Keratinocyte (primary cell): ENCODE data around the gene MMP11. TPM values are rescaled to one million over a fixed set of nuclear protein-coding genes. Genes with fewer than 3 reads are reported as not detected.

Experiments used
- DNase-seq: peaks from one replicate; pipeline ENCODE4 v3.0.0-alpha.2; 2011; ENCODE audit warnings: low read depth, missing footprints, low spot score
- FAIRE-seq: peaks from 2 replicates; lab custom pipeline; 2011; peaks lifted over from hg19 to GRCh38; lab: Jason Lieb, UNC
- H2AFZ ChIP-seq: 2 replicates; pipeline ENCODE4 v1.6.0; 2012; ENCODE audit warnings: low read length, control low read depth, inconsistent platforms; ENCODE audit not compliant: control insufficient read depth
- H3K27ac ChIP-seq: 2 replicates; pipeline ENCODE4 v1.5.1; 2011; ENCODE audit warnings: low read length; ENCODE audit not compliant: control insufficient read depth, insufficient read depth
- H3K27me3 ChIP-seq: 3 replicates; pipeline ENCODE4 v1.6.0; 2011; ENCODE audit warnings: low read length; ENCODE audit not compliant: control insufficient read depth, insufficient read depth; ENCODE audit errors: extremely low read depth
- H3K36me3 ChIP-seq, 2 experiments: 2 replicates in 1 of 2; 3 replicates in 1 of 2; pipeline ENCODE4 v1.5.1; 2011; ENCODE audit warnings: low read length in 2 of 2, mild to moderate bottlenecking in 1 of 2; ENCODE audit not compliant: control insufficient read depth in 2 of 2, insufficient read depth in 2 of 2; ENCODE audit errors: extremely low read depth in 1 of 2
- H3K4me1 ChIP-seq: 3 replicates; pipeline ENCODE4 v1.5.1; 2011; ENCODE audit warnings: low read length; ENCODE audit not compliant: control insufficient read depth, insufficient read depth; ENCODE audit errors: extremely low read depth
- H3K4me2 ChIP-seq: 3 replicates; pipeline ENCODE4 v1.6.0; 2011; ENCODE audit warnings: low read depth, low read length; ENCODE audit not compliant: control insufficient read depth, insufficient read depth; ENCODE audit errors: extremely low read depth
- H3K4me3 ChIP-seq, 3 experiments: fragments of 200-600 bp in 1 of 3; sonication (generic) in 1 of 3; 2 replicates in 2 of 3; 3 replicates in 1 of 3; pipeline ENCODE4 v1.5.1; 2011 to 2016; ENCODE audit warnings: low read length in 3 of 3, mild to moderate bottlenecking in 3 of 3, control low read depth in 2 of 3, inconsistent platforms in 1 of 3, low read depth in 1 of 3, mixed read lengths in 1 of 3, mixed run types in 1 of 3, moderate library complexity in 1 of 3; ENCODE audit not compliant: control insufficient read depth in 2 of 3, insufficient read depth in 2 of 3; ENCODE audit errors: extremely low read depth in 1 of 3
- H3K79me2 ChIP-seq: 2 replicates; pipeline ENCODE4 v1.6.0; 2012; ENCODE audit warnings: low read length; ENCODE audit not compliant: control insufficient read depth, insufficient read depth
- H3K9ac ChIP-seq: 3 replicates; pipeline ENCODE4 v1.6.0; 2011; ENCODE audit warnings: low read length; ENCODE audit not compliant: control insufficient read depth, insufficient read depth; ENCODE audit errors: extremely low read depth
- H3K9me1 ChIP-seq: 3 replicates; pipeline ENCODE4 v1.6.0; 2011; ENCODE audit warnings: low read length; ENCODE audit not compliant: control insufficient read depth, insufficient read depth; ENCODE audit errors: extremely low read depth
- H3K9me3 ChIP-seq: 2 replicates; pipeline ENCODE4 v1.5.1; 2012; ENCODE audit warnings: low read depth, low read length; ENCODE audit not compliant: control insufficient read depth
- H4K20me1 ChIP-seq: 3 replicates; pipeline ENCODE4 v1.6.0; 2011; ENCODE audit warnings: low read length; ENCODE audit not compliant: control insufficient read depth, insufficient read depth; ENCODE audit errors: extremely low read depth
- EZH2 ChIP-seq: IDR thresholded peaks from one replicate; pipeline ENCODE4 v1.6.1; 2012; ENCODE audit warnings: inconsistent platforms, mild to moderate bottlenecking, low read length, moderate library complexity
- dilution Hi-C: fragments of 300-500 bp; cut with MboI; formaldehyde crosslinking; loops from one replicate; pipeline ENCODE4 v1.7.0; 2020; ENCODE audit warnings: low sequenced_read_pairs; ENCODE audit not compliant: extremely low pct_ligation_motif_present
- polyA plus RNA-seq, 5 experiments: library from polyadenylated mRNA; depleted of rRNA in 3 of 5; stranded (reverse) in 3 of 5; stranded (forward) in 1 of 5; unstranded in 1 of 5; fragments of >200 nt; gene quantifications; 1 replicate in 1 of 5; 2 replicates in 3 of 5; 3 replicates in 1 of 5; pipeline versions ENCODE4 v1.2.1 to v1.2.3, GENCODE V29; 2011 to 2012; ENCODE audit warnings: missing spikeins in 2 of 5, low read depth in 1 of 5, low replicate concordance in 1 of 5
- TF ChIP-seq, protein P1 (sequence below), 3 experiments: IDR thresholded peaks in 1 of 3; conservative IDR thresholded peaks in 1 of 3; optimal IDR thresholded peaks in 1 of 3; 2 replicates in 2 of 3; 3 replicates in 1 of 3; pipeline versions ENCODE3 to v1.5.1; 2011; ENCODE audit warnings: low read length in 3 of 3, mild to moderate bottlenecking in 3 of 3, moderate library complexity in 2 of 3, control low read depth in 1 of 3, inconsistent platforms in 1 of 3; ENCODE audit not compliant: insufficient read depth in 2 of 3; ENCODE audit errors: extremely low read depth in 1 of 3

Gene MMP11
- polyA plus RNA-seq, 1 donor (not counting 4 experiments of a cell fraction or from before 2014, with no cell fraction given): 0.13 TPM

DNA sequence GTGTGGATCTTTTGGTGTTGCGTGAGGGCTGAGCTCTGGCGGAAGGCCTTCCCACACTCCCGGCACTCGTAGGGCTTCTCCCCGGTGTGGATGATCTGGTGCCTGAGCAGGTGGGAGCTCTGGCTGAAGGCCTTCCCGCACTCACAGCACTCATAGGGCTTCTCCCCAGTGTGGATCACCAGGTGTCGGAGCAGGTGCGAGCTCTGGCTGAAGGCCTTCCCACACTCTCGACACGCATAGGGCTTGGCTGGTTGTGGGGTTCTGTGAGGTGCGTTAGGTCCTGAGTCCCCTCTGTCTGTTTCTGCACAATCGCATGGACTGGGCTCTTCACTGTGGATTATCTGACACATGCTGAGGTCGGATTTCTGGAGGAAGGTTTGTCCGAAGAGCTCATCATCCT lies 28.2 kb upstream of the MMP11 start:
- Histone ChIP-seq H3K79me2 (no peaks in the 10 kb centered on the region), H3K9me3 (no peaks in the 10 kb centered on the region), H3K36me3 (peaks cover 11 to 17% of the 10 kb centered on the region in 2 experiments), H4K20me1 (no peaks in the 10 kb centered on the region), H3K4me2 (no peak overlapping the region), H3K9me1 (no peaks in the 10 kb centered on the region), H3K4me3 (no peak overlapping the region), H3K27ac (no peak overlapping the region), H3K4me1 (no peaks in the 10 kb centered on the region), H3K27me3 (no peaks in the 10 kb centered on the region), H3K9ac (no peak overlapping the region), H2AFZ (no peak overlapping the region)
- dilution Hi-C loops: no loop called here
- no peak for FAIRE-seq
- DNase-seq: no peak
- TF ChIP-seq, protein P1, sequence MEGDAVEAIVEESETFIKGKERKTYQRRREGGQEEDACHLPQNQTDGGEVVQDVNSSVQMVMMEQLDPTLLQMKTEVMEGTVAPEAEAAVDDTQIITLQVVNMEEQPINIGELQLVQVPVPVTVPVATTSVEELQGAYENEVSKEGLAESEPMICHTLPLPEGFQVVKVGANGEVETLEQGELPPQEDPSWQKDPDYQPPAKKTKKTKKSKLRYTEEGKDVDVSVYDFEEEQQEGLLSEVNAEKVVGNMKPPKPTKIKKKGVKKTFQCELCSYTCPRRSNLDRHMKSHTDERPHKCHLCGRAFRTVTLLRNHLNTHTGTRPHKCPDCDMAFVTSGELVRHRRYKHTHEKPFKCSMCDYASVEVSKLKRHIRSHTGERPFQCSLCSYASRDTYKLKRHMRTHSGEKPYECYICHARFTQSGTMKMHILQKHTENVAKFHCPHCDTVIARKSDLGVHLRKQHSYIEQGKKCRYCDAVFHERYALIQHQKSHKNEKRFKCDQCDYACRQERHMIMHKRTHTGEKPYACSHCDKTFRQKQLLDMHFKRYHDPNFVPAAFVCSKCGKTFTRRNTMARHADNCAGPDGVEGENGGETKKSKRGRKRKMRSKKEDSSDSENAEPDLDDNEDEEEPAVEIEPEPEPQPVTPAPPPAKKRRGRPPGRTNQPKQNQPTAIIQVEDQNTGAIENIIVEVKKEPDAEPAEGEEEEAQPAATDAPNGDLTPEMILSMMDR (optimal IDR thresholded peaks at IDR 0.05 in 1 of 3, IDR thresholded peaks at IDR 0.05 in 1 of 3, conservative IDR thresholded peaks at IDR 0.05 in 1 of 3; ENCODE audit: extremely low read depth in 1 of 3, insufficient read depth in 2 of 3, low read length in 3 of 3): no peak
- TF ChIP-seq EZH2: no peak

DNA sequence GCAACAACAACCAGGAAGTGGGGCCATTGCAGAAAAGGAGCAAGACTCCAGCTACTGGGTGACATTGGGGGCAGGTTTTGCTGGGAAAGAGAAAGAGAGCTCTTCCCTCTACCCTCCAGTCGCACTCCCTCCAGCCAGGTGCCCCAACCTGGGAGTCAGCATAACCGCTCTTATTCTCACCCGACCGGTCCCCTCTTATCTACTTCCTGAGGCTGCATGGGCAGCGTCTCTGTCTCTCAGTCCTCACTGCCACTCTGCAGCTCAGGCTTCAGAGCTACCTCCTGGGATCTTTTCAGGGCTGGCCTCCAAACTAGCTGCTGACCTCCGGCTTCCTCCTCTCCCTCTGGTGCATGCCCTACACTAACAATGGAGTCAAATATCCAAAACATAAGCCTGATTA lies 26.9 kb upstream of the MMP11 start:
- H3K9me1 ChIP-seq: no peaks in the 10 kb centered on the region
- H2AFZ ChIP-seq: no peak overlapping the region
- no peak overlapping the region for H3K27ac ChIP-seq
- DNase-seq (no peak), FAIRE-seq (no peak)
- no peak overlapping the region for H3K4me3 ChIP-seq
- peaks cover 3% of the 10 kb centered on the region for H3K79me2 ChIP-seq
- H3K36me3 ChIP-seq: peaks cover 11 to 17% of the 10 kb centered on the region in 2 experiments
- no peak for TF ChIP-seq EZH2
- TF ChIP-seq, protein P1 (optimal IDR thresholded peaks at IDR 0.05 in 1 of 3, IDR thresholded peaks at IDR 0.05 in 1 of 3, conservative IDR thresholded peaks at IDR 0.05 in 1 of 3; ENCODE audit: extremely low read depth in 1 of 3, insufficient read depth in 2 of 3, low read length in 3 of 3): no peak
- H3K4me2 ChIP-seq: no peak overlapping the region
- no peaks in the 10 kb centered on the region for H4K20me1 ChIP-seq
- H3K27me3 ChIP-seq: no peaks in the 10 kb centered on the region
- dilution Hi-C loops: no loop called here
- H3K9me3 ChIP-seq: no peaks in the 10 kb centered on the region
- peaks cover 9% of the 10 kb centered on the region for H3K4me1 ChIP-seq
- no peak overlapping the region for H3K9ac ChIP-seq
